D721Med (cell line): ENCODE measurements around the gene ZBED4.
"Not testable (repeated sequence)": the region's sequence is repeated elsewhere in the genome, so short reads cannot be mapped to it uniquely, and the experiment has no call there.

ENCODE experiments used
- DNase-seq: peaks from one replicate; pipeline ENCODE4 v3.0.0; 2011; ENCODE audit warnings: low spot score; ENCODE audit not compliant: insufficient read length
- FAIRE-seq: peaks from 2 replicates; lab custom pipeline; 2011; peaks lifted over from hg19 to GRCh38; lab: Jason Lieb, UNC
- CTCF ChIP-seq: IDR thresholded peaks from 2 replicates; pipeline ENCODE4 v1.5.1; 2012; ENCODE audit warnings: mild to moderate bottlenecking, control low read depth; ENCODE audit not compliant: insufficient read depth; ENCODE audit errors: missing control alignments

ZBED4 gene

DNA sequence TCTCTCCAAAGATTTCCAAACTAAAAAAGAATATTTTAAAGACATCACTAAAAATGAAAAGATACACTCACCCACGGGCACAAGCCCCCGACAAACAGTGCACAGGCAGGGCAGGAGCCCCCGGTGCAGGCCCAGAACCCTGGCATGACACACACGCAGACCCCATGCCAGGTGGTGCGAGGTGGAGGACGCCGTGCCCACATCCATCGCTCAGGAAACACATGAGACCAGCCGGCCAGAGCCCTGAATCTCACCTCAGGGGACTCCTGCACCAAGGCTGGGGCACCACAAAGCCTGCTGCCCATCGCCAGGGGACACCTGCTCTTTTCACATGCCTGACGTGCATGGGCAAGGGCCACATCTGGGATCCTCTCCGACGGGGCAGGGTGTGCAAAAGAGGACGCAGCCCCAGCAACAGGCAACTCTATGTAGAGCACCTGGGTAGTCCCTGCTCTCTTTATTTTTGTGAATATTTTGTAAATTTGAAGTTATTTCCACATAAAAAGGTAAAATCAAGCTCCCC lies 39.4 kb upstream of the ZBED4 start:
- DNase-seq = no peak
- TF ChIP-seq CTCF = no peak
- no peak for FAIRE-seq

GRCh38 chr22:49814856-49815255 lies 38.8 kb upstream of the ZBED4 start:
- DNase-seq (no peak), FAIRE-seq (no peak)
- TF ChIP-seq CTCF = no peak

DNA sequence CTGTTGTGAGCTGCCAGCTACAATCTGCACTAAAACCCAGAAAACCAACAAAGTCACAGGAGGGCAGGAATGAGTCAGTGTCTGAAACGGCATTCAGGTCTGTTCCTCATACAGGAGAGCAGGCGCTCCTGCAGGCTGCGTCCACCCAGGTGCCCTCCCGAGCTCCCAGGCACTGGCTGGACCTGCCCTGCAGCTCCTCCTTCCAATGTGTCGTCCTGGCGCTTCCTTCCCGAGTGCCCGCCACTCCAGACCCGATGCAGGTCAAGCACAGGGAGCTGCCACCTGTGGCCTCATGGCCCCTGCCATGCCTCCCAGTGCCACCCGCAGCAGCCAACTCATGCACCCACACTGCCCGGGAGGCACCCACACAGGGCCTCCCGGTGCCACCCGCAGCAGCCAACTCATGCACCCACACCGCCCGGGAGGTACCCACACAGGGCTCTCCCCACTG lies 38.0 kb upstream of the ZBED4 start:
- TF ChIP-seq CTCF = no peak
- FAIRE-seq = no peak
- DNase-seq = no peak

GRCh38 chr22:49817359-49817758 lies 36.3 kb upstream of the ZBED4 start:
- FAIRE-seq (no peak), DNase-seq (no peak)
- TF ChIP-seq CTCF = no peak

DNA sequence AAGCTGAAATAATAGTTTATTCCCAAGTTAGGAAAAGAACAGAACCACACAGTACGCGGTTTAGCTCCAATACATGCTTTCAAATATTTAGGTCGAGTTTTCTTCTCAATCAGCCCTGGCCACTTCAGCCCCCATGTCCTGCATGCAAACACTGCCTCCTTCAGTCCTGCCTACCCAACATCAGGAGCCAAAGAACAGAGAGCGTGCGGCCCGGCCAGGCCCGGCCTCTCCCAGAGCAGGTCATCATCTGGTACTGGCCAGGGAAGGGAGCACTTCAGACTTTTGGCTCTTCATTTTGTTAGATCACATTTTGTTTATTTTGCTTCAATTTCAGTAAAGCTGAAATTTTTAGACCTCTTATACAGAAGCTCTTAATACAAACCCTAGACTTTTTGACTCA lies 32.7 kb upstream of the ZBED4 start:
- no peak for TF ChIP-seq CTCF
- FAIRE-seq (no peak), DNase-seq (no peak)

DNA sequence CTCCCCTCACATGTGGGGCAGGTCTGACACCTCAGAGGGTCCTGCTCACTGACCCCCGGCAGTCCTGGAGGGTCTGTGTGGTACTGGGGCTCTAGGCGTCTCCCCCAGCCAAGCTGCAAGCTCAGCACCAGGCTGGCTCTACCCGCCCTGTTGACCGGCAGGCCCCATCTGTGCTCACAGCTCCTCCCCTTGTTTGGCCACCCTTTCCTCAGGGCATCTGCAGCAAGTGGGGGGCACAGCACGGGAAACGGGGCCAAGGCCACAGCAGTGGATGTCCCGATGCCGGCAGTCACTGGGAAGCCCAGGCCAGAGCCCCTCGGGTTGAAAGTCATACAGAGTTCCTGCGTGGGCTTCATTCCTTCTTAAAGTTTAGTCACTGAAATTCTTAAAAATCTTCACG lies 31.9 kb upstream of the ZBED4 start:
- FAIRE-seq, DNase-seq: not testable (repeated sequence)

GRCh38 chr22:49823289-49824045 lies 30.2 kb upstream of the ZBED4 start:
- FAIRE-seq (no peak), DNase-seq (no peak)
- TF ChIP-seq CTCF = no peak
